Measurements from ENCODE around the gene FAM90A1.
"Not testable (repeated sequence)": the region's sequence is repeated elsewhere in the genome, so short reads cannot be mapped to it uniquely, and the experiment has no call there.

- TF ChIP-seq, protein P1, sequence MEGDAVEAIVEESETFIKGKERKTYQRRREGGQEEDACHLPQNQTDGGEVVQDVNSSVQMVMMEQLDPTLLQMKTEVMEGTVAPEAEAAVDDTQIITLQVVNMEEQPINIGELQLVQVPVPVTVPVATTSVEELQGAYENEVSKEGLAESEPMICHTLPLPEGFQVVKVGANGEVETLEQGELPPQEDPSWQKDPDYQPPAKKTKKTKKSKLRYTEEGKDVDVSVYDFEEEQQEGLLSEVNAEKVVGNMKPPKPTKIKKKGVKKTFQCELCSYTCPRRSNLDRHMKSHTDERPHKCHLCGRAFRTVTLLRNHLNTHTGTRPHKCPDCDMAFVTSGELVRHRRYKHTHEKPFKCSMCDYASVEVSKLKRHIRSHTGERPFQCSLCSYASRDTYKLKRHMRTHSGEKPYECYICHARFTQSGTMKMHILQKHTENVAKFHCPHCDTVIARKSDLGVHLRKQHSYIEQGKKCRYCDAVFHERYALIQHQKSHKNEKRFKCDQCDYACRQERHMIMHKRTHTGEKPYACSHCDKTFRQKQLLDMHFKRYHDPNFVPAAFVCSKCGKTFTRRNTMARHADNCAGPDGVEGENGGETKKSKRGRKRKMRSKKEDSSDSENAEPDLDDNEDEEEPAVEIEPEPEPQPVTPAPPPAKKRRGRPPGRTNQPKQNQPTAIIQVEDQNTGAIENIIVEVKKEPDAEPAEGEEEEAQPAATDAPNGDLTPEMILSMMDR (conservative IDR thresholded peaks at IDR 0.05; ENCODE audit: low read depth, low read length), result not testable (repeated sequence)
- TF ChIP-seq EZH2phosphoT487 (IDR thresholded peaks at IDR 0.05; ENCODE audit: borderline replicate concordance, low read length); EZH2 (IDR thresholded peaks at IDR 0.05; ENCODE audit: low read length, unreplicated experiment): not testable (repeated sequence)
Measured at GRCh38 chr12:8229486-8229885, 2.1 kb upstream of the FAM90A1 start.
